GM12878 (cell line): ENCODE data around the gene PLPPR1.

ENCODE experiments used
- RAD21 ChIP-seq: IDR thresholded peaks from 2 replicates; pipeline ENCODE4 v1.6.1; 2011; ENCODE audit warnings: mild to moderate bottlenecking, low read depth, low read length, moderate library complexity; ENCODE audit not compliant: insufficient read depth
- ZNF274 ChIP-seq: IDR thresholded peaks from one replicate; pipeline ENCODE4 v1.8.0; 2011; ENCODE audit not compliant: insufficient read length, insufficient read depth
- TF ChIP-seq, protein P1 (sequence below), 3 experiments: IDR thresholded peaks in 2 of 3; conservative IDR thresholded peaks in 1 of 3; 2 replicates each; pipeline ENCODE4 v1.5.1; 2011; ENCODE audit warnings: low read depth in 3 of 3, low read length in 3 of 3, mild to moderate bottlenecking in 3 of 3, control low read depth in 2 of 3, moderate library complexity in 2 of 3, inconsistent platforms in 1 of 3, mixed read lengths in 1 of 3; ENCODE audit not compliant: control insufficient read depth in 2 of 3, insufficient read depth in 1 of 3; ENCODE audit errors: extremely low read depth in 1 of 3

DNA sequence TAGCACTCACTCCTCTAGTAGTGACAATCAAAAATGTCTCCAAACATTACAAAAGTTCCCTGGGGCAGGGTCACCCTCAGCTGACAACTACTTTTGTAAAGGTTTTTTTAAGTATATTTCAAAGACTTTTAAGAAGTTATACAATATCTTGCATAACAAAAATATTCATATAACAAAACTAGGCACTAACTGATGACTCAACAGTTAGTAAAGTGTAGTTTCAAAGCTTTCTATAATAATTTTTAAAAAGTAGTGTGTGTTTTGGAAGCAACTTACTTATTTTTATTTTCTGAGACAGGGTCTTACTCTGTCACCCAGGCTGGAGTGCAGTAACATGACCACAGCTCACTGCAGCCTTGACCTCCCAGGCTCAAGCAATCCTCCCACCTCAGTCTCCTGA lies 271.4 kb downstream of the PLPPR1 start:
- TF ChIP-seq, protein P1, sequence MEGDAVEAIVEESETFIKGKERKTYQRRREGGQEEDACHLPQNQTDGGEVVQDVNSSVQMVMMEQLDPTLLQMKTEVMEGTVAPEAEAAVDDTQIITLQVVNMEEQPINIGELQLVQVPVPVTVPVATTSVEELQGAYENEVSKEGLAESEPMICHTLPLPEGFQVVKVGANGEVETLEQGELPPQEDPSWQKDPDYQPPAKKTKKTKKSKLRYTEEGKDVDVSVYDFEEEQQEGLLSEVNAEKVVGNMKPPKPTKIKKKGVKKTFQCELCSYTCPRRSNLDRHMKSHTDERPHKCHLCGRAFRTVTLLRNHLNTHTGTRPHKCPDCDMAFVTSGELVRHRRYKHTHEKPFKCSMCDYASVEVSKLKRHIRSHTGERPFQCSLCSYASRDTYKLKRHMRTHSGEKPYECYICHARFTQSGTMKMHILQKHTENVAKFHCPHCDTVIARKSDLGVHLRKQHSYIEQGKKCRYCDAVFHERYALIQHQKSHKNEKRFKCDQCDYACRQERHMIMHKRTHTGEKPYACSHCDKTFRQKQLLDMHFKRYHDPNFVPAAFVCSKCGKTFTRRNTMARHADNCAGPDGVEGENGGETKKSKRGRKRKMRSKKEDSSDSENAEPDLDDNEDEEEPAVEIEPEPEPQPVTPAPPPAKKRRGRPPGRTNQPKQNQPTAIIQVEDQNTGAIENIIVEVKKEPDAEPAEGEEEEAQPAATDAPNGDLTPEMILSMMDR (IDR thresholded peaks at IDR 0.05 in 2 of 3, conservative IDR thresholded peaks at IDR 0.05 in 1 of 3; ENCODE audit: control insufficient read depth in 2 of 3, extremely low read depth in 1 of 3, insufficient read depth in 1 of 3, low read depth in 3 of 3, low read length in 3 of 3), result no peak
- no peak for TF ChIP-seq ZNF274
- no peak for TF ChIP-seq RAD21
